Spleen (tissue), 11 donors: ENCODE results near the gene GSTO1. TPM values are rescaled to one million over a fixed set of nuclear protein-coding genes. Genes with fewer than 3 reads are reported as not detected.

Experiments used
- DNase-seq: peaks from one replicate; pipeline ENCODE4 v3.0.0-alpha.2; 2020
- H3K27ac ChIP-seq, 8 donors: fragments of 200-600 bp; sonication (generic) in 7 of 8; 1 replicate in 4 of 8; 2 replicates in 4 of 8; pipeline versions ENCODE4 v1.5.0 to v1.8.0; 2016 to 2021; ENCODE audit warnings: inconsistent platforms in 4 of 8, mild to moderate bottlenecking in 4 of 8, moderate library complexity in 1 of 8
- H3K27me3 ChIP-seq, 7 donors: fragments of 200-600 bp; sonication (generic) in 6 of 7; replicated peaks in 1 of 7; 1 replicate in 4 of 7; 2 replicates in 3 of 7; pipeline versions ENCODE4 v1.5.0 to v1.8.0; 2016 to 2021; ENCODE audit warnings: inconsistent platforms in 3 of 7, mild to moderate bottlenecking in 1 of 7
- H3K36me3 ChIP-seq, 6 donors: fragments of 200-600 bp; sonication (generic) in 5 of 6; 1 replicate in 4 of 6; 2 replicates in 2 of 6; pipeline versions ENCODE4 v1.5.0 to v1.8.0; 2016 to 2021; ENCODE audit warnings: inconsistent platforms in 2 of 6
- H3K4me1 ChIP-seq, 6 donors: fragments of 200-600 bp; sonication (generic) in 5 of 6; 1 replicate in 3 of 6; 2 replicates in 3 of 6; pipeline versions ENCODE4 v1.5.0 to v1.8.0; 2016 to 2021; ENCODE audit warnings: inconsistent platforms in 3 of 6
- H3K4me3 ChIP-seq, 8 donors: fragments of 200-600 bp; sonication (generic) in 7 of 8; 1 replicate in 4 of 8; 2 replicates in 4 of 8; pipeline versions ENCODE4 v1.5.0 to v1.8.0; 2016 to 2021; ENCODE audit warnings: inconsistent platforms in 4 of 8, mild to moderate bottlenecking in 4 of 8, moderate library complexity in 2 of 8
- H3K9me3 ChIP-seq, 8 donors: fragments of 200-600 bp; sonication (generic) in 7 of 8; 1 replicate in 4 of 8; 2 replicates in 4 of 8; pipeline versions ENCODE4 v1.5.0 to v1.8.0; 2016 to 2021; ENCODE audit warnings: inconsistent platforms in 4 of 8
- POLR2A ChIP-seq, 3 donors: fragments of 450-650 bp; IDR thresholded peaks; one replicate each; pipeline ENCODE4 v1.5.1; 2017; ENCODE audit warnings: antibody characterized with exemption in 3 of 3, mild to moderate bottlenecking in 1 of 3
- POLR2AphosphoS5 ChIP-seq, 3 donors: sonication (generic); formaldehyde crosslinking; IDR thresholded peaks; one replicate each; pipeline ENCODE4 v1.5.1; 2017; ENCODE audit warnings: antibody characterized with exemption in 3 of 3
- WGBS, 5 donors: extraction: QIAGEN DNeasy Blood & Tissue Kit in 3 of 5; methylation state at CpG; one replicate each; pipeline versions ENCODE4 v1.1.5 to v1.1.7; 2013 to 2018; 5-methylcytosine and 5-hydroxymethylcytosine counted together
- intact Hi-C: fragments of 100-400 bp; cut with DNase I; formaldehyde crosslinking; loops from one replicate; pipeline ENCODE4 v1.15.0; 2023; ENCODE audit warnings: low total_unique reads
- polyA plus RNA-seq, 3 donors: library from polyadenylated mRNA; stranded (reverse); fragments of 200-250 nt; gene quantifications; one replicate each; pipeline ENCODE4 v1.2.1, GENCODE V29; 2013
- total RNA-seq, 7 donors: library from RNA; depleted of rRNA in 3 of 7; stranded (reverse); fragments of >200 nt in 3 of 7; fragmentation: NEBNext Ultra II Directional in 4 of 7; extraction: Animal tissue kit (Norgen Biotek cat#: 25700) in 4 of 7; gene quantifications; one replicate each; pipeline versions ENCODE4 v1.1.0 to v1.2.1, GENCODE V29; 2016 to 2021
- TF ChIP-seq, protein P1 (sequence below), 11 experiments: fragments of 200-600 bp in 7 of 11; fragments of 450-650 bp in 4 of 11; sonication (generic) in 4 of 11; IDR thresholded peaks in 8 of 11; conservative IDR thresholded peaks in 3 of 11; 1 replicate in 7 of 11; 2 replicates in 4 of 11; pipeline versions ENCODE4 v1.4.0 to v1.8.0; 2016 to 2021; ENCODE audit warnings: antibody characterized with exemption in 11 of 11, inconsistent platforms in 4 of 11, mild to moderate bottlenecking in 1 of 11
- donor health status: healthy with polysubstance abuse.
- donor health status: DM: no; HTN: no; CAD: no; lungs with moderate emphysema.
- donor health status: DM: no; HTN: no; CAD: no.
- donor health status: Bipolar disorder and iron deficiency.
- donor health status: healthy.
- donor health status: DM: no; HTN: no; CAD: no.
- donor health status: DM: yes; HTN: yes; CAD: no.

GSTO1 gene
- total and polyA plus RNA-seq, 10 donors = 64.4 to 157 (median 90.8) TPM

- Histone ChIP-seq H3K9me3 (peaks cover 0 to 5% (median 0%) of the 10 kb centered on the region in 8 donors), H3K27ac (no peak overlapping the region), H3K4me3 (no peak overlapping the region), H3K4me1 (peaks cover 0 to 20% (median 11%) of the 10 kb centered on the region in 6 donors), H3K27me3 (no peaks in the 10 kb centered on the region), H3K36me3 (no peaks in the 10 kb centered on the region)
- WGBS, 5 donors = 24 to 38% (median 35%) methylated on average over 1 of the region's 1 CpG
- DNase-seq = no peak
- TF ChIP-seq POLR2AphosphoS5 (IDR thresholded peaks at IDR 0.05) (no peak), POLR2A (IDR thresholded peaks at IDR 0.05) (no peak)
- TF ChIP-seq, protein P1, sequence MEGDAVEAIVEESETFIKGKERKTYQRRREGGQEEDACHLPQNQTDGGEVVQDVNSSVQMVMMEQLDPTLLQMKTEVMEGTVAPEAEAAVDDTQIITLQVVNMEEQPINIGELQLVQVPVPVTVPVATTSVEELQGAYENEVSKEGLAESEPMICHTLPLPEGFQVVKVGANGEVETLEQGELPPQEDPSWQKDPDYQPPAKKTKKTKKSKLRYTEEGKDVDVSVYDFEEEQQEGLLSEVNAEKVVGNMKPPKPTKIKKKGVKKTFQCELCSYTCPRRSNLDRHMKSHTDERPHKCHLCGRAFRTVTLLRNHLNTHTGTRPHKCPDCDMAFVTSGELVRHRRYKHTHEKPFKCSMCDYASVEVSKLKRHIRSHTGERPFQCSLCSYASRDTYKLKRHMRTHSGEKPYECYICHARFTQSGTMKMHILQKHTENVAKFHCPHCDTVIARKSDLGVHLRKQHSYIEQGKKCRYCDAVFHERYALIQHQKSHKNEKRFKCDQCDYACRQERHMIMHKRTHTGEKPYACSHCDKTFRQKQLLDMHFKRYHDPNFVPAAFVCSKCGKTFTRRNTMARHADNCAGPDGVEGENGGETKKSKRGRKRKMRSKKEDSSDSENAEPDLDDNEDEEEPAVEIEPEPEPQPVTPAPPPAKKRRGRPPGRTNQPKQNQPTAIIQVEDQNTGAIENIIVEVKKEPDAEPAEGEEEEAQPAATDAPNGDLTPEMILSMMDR (IDR thresholded peaks at IDR 0.05 in 8 of 11, conservative IDR thresholded peaks at IDR 0.05 in 3 of 11) = no peak
- intact Hi-C loops = no loop called here
Observed at GRCh38 chr10:104250371-104250770, 4.3 kb upstream of the GSTO1 start.

DNA sequence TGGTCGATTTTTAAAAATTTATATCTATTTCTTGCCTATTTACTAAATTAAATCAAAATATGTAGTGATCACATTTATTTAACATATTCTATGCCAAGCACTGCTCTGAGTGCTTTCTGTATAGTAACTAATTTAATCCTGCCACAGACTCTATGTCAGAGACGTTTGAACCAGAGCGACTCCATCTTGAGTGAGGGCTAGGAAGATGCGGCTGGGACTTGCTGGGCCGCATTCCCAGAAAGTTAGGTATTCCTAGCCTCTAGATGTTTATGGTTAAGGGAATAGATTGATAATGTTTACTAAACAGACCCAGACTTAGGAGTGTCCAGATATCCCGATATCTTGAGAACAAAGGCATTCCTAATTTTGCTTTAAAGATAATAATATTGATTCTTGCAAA, 3.2 kb upstream of the GSTO1 start:
- H3K4me3 ChIP-seq = no peak overlapping the region
- no peaks in the 10 kb centered on the region for H3K36me3 ChIP-seq
- no peak for DNase-seq
- TF ChIP-seq, protein P1 (IDR thresholded peaks at IDR 0.05 in 8 of 11, conservative IDR thresholded peaks at IDR 0.05 in 3 of 11) = no peak
- TF ChIP-seq POLR2AphosphoS5 (IDR thresholded peaks at IDR 0.05) (no peak), POLR2A (IDR thresholded peaks at IDR 0.05) (no peak)
- H3K27me3 ChIP-seq = no peaks in the 10 kb centered on the region
- no peak overlapping the region for H3K27ac ChIP-seq
- H3K9me3 ChIP-seq = peaks cover 0 to 5% (median 0%) of the 10 kb centered on the region in 8 donors
- 90 to 98% (median 94%) methylated on average over 6 of the region's 6 CpGs for whole genome bisulfite sequencing, 5 donors
- H3K4me1 ChIP-seq = peaks cover 4 to 28% (median 20%) of the 10 kb centered on the region in 6 donors
- intact Hi-C loops = no loop called here

DNA sequence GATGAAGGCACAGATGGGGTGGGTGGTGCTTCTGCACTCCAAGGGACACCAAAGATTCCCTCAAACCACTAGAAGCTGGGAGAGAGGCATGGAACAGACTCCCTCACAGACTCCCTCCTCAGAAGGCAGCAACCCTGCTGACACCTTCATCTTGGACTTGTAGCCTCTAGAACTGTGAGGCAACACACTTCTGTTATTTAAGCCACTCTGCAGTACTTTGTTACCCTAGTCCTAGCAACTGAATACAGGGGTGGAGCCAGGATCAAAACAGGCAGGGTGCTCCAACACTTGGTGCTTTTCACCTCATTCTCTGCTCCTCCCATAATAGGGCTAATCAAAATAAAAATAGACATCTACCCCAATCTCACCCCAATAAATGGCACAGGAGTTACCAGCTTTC, 2.3 kb upstream of the GSTO1 start:
- Histone ChIP-seq H3K4me1 (peaks cover 12 to 35% (median 29%) of the 10 kb centered on the region in 6 donors), H3K9me3 (no peaks in the 10 kb centered on the region), H3K36me3 (peaks cover 0 to 4% (median 0%) of the 10 kb centered on the region in 6 donors), H3K27me3 (no peaks in the 10 kb centered on the region), H3K4me3 (no peak overlapping the region), H3K27ac (no peak overlapping the region)
- TF ChIP-seq, protein P1 (IDR thresholded peaks at IDR 0.05 in 8 of 11, conservative IDR thresholded peaks at IDR 0.05 in 3 of 11) = no peak
- no peak for TF ChIP-seq POLR2A (IDR thresholded peaks at IDR 0.05)
- no peak for TF ChIP-seq POLR2AphosphoS5 (IDR thresholded peaks at IDR 0.05)
- DNase-seq = no peak
- intact Hi-C loops = no loop called here

DNA sequence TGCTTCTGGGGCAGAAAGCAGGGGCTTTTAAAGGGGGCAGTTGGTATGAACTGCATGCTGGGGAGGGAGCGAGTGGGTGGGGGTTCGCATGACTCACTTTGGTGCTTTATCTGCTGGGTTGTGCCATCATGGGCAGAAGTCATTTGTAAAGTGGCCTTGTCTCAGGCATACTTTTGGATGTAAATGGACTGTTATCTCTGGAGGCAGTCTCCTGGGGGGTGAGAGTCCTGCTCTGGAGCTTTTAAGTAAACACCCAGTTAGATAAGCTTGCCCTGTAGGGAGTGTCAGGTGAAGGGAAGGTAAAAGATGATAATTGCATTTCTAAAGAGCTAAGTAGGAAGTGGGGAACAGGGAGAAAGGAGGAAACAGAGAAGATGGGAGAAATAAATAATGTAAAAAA, 1.6 kb upstream of the GSTO1 start:
- no peak for TF ChIP-seq POLR2A (IDR thresholded peaks at IDR 0.05)
- no peak for TF ChIP-seq POLR2AphosphoS5 (IDR thresholded peaks at IDR 0.05)
- TF ChIP-seq, protein P1 (IDR thresholded peaks at IDR 0.05 in 8 of 11, conservative IDR thresholded peaks at IDR 0.05 in 3 of 11) = no peak
- 82 to 96% (median 94%) methylated on average over 2 of the region's 2 CpGs for WGBS, 5 donors
- DNase-seq = no peak
- no peak overlapping the region for H3K4me3 ChIP-seq
- H3K27me3 ChIP-seq = no peaks in the 10 kb centered on the region
- no peaks in the 10 kb centered on the region for H3K9me3 ChIP-seq
- peaks cover 19 to 43% (median 35%) of the 10 kb centered on the region in 6 donors for H3K4me1 ChIP-seq
- peaks cover 0 to 12% (median 2%) of the 10 kb centered on the region in 6 donors for H3K36me3 ChIP-seq
- H3K27ac ChIP-seq = no peak overlapping the region
- intact Hi-C loops = no loop called here
